HCT116 (cell line): ENCODE data around the gene TEX30.

ENCODE experiments used
- CBX3 ChIP-seq: IDR thresholded peaks from 2 replicates; pipeline ENCODE4 v1.6.1; 2012; ENCODE audit warnings: low read depth
- CTCF ChIP-seq, 3 experiments: fragments of 200-600 bp in 1 of 3; sonication (generic) in 1 of 3; IDR thresholded peaks in 2 of 3; conservative IDR thresholded peaks in 1 of 3; 2 replicates each; pipeline ENCODE4 v1.5.1; 2012 to 2017; ENCODE audit warnings: low read depth in 2 of 3, low read length in 2 of 3, antibody characterized with exemption in 1 of 3, borderline replicate concordance in 1 of 3, control low read depth in 1 of 3, mild to moderate bottlenecking in 1 of 3, mixed read lengths in 1 of 3, mixed run types in 1 of 3, moderate library complexity in 1 of 3; ENCODE audit not compliant: insufficient read depth in 1 of 3
- ELF1 ChIP-seq: IDR thresholded peaks from 2 replicates; pipeline ENCODE4 v1.6.1; 2012; ENCODE audit warnings: low read depth, borderline replicate concordance
- EZH2 ChIP-seq: fragments of 200-600 bp; sonication (generic); IDR thresholded peaks from 2 replicates; pipeline ENCODE4 v1.6.1; 2017; ENCODE audit warnings: antibody characterized with exemption, mixed run types
- EZH2phosphoT487 ChIP-seq: fragments of 200-600 bp; IDR thresholded peaks from 2 replicates; pipeline ENCODE4 v1.6.1; 2018; ENCODE audit warnings: antibody characterized with exemption, borderline replicate concordance
- JUND ChIP-seq: IDR thresholded peaks from 2 replicates; pipeline ENCODE4 v1.6.1; 2012
- POLR2A ChIP-seq: IDR thresholded peaks from 2 replicates; pipeline ENCODE4 v1.7.0; 2011; ENCODE audit warnings: borderline replicate concordance; ENCODE audit not compliant: insufficient read depth, insufficient read length; ENCODE audit errors: extremely low read depth
- POLR2AphosphoS5 ChIP-seq: IDR thresholded peaks from 2 replicates; pipeline ENCODE4 v1.6.1; 2011; ENCODE audit warnings: mild to moderate bottlenecking, low read depth, low read length, moderate library complexity
- SP1 ChIP-seq: IDR thresholded peaks from 2 replicates; pipeline ENCODE4 v1.6.1; 2012; ENCODE audit warnings: low read depth
- TCF7L2 ChIP-seq: IDR thresholded peaks from 2 replicates; pipeline ENCODE4 v1.7.0; 2011; ENCODE audit warnings: borderline replicate concordance, inconsistent platforms; ENCODE audit not compliant: insufficient read depth, insufficient read length; ENCODE audit errors: extremely low read depth
- ZBTB33 ChIP-seq: IDR thresholded peaks from 2 replicates; pipeline ENCODE4 v1.6.1; 2011; ENCODE audit warnings: mild to moderate bottlenecking, low read length, moderate library complexity; ENCODE audit not compliant: insufficient replicate concordance; ENCODE audit errors: extremely low read depth
- ZNF274 ChIP-seq: fragments of 200-500 bp; sonication (Bioruptor generic); IDR thresholded peaks from 2 replicates; pipeline ENCODE4 v1.6.1; 2014; ENCODE audit warnings: mild to moderate bottlenecking, low read depth, low read length, inconsistent platforms

GRCh38 chr13:102815788-102816187 is 42.2 kb upstream of the TEX30 start:
- TF ChIP-seq POLR2AphosphoS5 (no peak), EZH2phosphoT487 (no peak), CTCF (IDR thresholded peaks at IDR 0.05 in 2 of 3, conservative IDR thresholded peaks at IDR 0.05 in 1 of 3; ENCODE audit: borderline replicate concordance in 1 of 3, insufficient read depth in 1 of 3, low read depth in 2 of 3, low read length in 2 of 3) (no peak), JUND (no peak), CBX3 (no peak), POLR2A (no peak), EZH2 (no peak), SP1 (no peak), ZNF274 (no peak), ZBTB33 (no peak), TCF7L2 (no peak), ELF1 (no peak)
